ENCODE measurements around the gene LMX1A.

DNA sequence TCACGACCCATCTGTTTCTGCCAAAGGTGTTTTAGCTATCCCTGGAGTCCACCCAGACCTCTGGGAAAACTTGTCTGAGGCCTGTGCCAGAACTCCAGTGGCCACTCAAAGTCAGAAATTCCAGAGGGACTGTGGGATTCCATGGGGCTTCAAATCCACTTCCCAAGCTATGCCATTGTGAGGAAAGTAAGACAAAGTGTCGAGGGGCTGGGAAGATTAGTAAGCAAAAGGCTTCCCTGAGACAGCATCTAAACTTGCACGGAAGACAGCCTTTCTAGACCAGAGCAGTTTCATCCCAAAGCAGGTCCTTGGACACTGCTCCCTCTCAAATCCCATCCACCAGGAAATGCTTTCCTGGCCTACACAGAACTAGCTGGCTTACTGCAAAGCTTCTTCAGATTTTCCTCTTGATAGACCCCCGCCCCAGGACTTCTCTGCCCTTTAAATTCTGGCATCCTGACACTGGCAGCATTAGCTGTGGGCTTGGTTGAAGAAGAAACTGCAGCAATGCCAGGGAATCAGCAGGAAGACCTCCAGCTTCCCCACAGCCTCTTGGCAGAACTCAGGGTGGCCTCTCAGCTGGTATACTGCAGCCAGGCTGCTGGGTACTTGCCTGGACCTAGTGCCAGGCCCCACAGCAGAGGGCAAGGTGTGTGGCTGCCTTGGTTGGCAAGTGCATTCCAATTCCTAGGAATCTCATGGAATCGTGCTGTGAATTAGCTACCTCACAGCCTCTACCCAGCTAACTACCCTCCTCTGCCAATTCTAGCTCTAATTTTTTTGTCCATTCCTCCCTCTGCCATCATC, 27.3 kb upstream of the LMX1A start:
- TF ChIP-seq, protein P1, sequence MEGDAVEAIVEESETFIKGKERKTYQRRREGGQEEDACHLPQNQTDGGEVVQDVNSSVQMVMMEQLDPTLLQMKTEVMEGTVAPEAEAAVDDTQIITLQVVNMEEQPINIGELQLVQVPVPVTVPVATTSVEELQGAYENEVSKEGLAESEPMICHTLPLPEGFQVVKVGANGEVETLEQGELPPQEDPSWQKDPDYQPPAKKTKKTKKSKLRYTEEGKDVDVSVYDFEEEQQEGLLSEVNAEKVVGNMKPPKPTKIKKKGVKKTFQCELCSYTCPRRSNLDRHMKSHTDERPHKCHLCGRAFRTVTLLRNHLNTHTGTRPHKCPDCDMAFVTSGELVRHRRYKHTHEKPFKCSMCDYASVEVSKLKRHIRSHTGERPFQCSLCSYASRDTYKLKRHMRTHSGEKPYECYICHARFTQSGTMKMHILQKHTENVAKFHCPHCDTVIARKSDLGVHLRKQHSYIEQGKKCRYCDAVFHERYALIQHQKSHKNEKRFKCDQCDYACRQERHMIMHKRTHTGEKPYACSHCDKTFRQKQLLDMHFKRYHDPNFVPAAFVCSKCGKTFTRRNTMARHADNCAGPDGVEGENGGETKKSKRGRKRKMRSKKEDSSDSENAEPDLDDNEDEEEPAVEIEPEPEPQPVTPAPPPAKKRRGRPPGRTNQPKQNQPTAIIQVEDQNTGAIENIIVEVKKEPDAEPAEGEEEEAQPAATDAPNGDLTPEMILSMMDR (IDR thresholded peaks at IDR 0.05; ENCODE audit: low read depth, low read length): no peak
- TF ChIP-seq, protein P2, sequence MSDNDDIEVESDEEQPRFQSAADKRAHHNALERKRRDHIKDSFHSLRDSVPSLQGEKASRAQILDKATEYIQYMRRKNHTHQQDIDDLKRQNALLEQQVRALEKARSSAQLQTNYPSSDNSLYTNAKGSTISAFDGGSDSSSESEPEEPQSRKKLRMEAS (IDR thresholded peaks at IDR 0.05; ENCODE audit: low read depth, low read length): no peak

All from NB4 (cell line).